MCF 10A (cell line): ENCODE results near the gene TNFRSF18. TPM values are rescaled to one million over a fixed set of nuclear protein-coding genes. Genes with fewer than 3 reads are reported as not detected.
A peak's percentile ranks its signal among the peaks of the same experiment; 100 is the strongest.

Experiments used
- BruUV-seq: library from RNA; stranded (reverse); fragments of 400-500 nt; replicated peaks from 2 replicates; lab custom pipeline; 2021; lab: Mats Ljungman, UMichigan
- CTCF ChIA-PET: fragments of 300-600 bp; sonication (Branson Sonifier 250); formaldehyde crosslinking; extraction: SDS; loops from one replicate; lab custom pipeline; 2021; ENCODE audit warnings: antibody characterized with exemption, inconsistent platforms; lab: Yijun Ruan, JAX
- POLR2A ChIA-PET: fragments of 300-600, 350-650 bp; sonication (Branson Sonifier 250); formaldehyde crosslinking; extraction: SDS; loops from one replicate; lab custom pipeline; 2020; ENCODE audit warnings: antibody characterized with exemption, inconsistent platforms; lab: Yijun Ruan, JAX
- DNase-seq: peaks from one replicate; pipeline ENCODE4 v3.0.0-alpha.2; 2018; ENCODE audit not compliant: unreplicated experiment
- H3K27ac Mint-ChIP-seq: one replicate; pipeline ENCODE4 v1.8.0; 2022; ENCODE audit warnings: mild to moderate bottlenecking, low read depth, mixed read lengths; ENCODE audit not compliant: unreplicated experiment
- H3K27me3 Mint-ChIP-seq: one replicate; pipeline ENCODE4 v1.8.0; 2022; ENCODE audit warnings: mixed read lengths; ENCODE audit not compliant: insufficient read depth, unreplicated experiment
- H3K36me3 Mint-ChIP-seq: one replicate; pipeline ENCODE4 v1.8.0; 2022; ENCODE audit warnings: mild to moderate bottlenecking, moderate library complexity, mixed read lengths; ENCODE audit not compliant: insufficient read depth, unreplicated experiment
- H3K4me1 Mint-ChIP-seq: one replicate; pipeline ENCODE4 v1.8.0; 2022; ENCODE audit warnings: mixed read lengths; ENCODE audit not compliant: insufficient read depth, unreplicated experiment
- H3K4me3 Mint-ChIP-seq: one replicate; pipeline ENCODE4 v1.8.0; 2022; ENCODE audit warnings: mild to moderate bottlenecking, moderate library complexity, mixed read lengths; ENCODE audit not compliant: unreplicated experiment
- H3K9me3 Mint-ChIP-seq: one replicate; pipeline ENCODE4 v1.8.0; 2022; ENCODE audit warnings: mixed read lengths; ENCODE audit not compliant: unreplicated experiment
- intact Hi-C: fragments of 100-400 bp; cut with micrococcal nuclease; formaldehyde crosslinking; loops from 2 replicates; pipeline ENCODE4 v1.14.1; 2022
- total RNA-seq: library from RNA; stranded (reverse); gene quantifications from 2 replicates; pipeline ENCODE4 v1.2.3, GENCODE V29; 2022
- TF ChIP-seq, protein P1 (sequence below): fragments of 200-600 bp; IDR thresholded peaks from one replicate; pipeline ENCODE4 v1.8.0; 2022; ENCODE audit warnings: antibody characterized with exemption, mild to moderate bottlenecking; ENCODE audit not compliant: unreplicated experiment

TNFRSF18 gene
- total RNA-seq, 1 experiment from 2014 or later, result not detected

DNA sequence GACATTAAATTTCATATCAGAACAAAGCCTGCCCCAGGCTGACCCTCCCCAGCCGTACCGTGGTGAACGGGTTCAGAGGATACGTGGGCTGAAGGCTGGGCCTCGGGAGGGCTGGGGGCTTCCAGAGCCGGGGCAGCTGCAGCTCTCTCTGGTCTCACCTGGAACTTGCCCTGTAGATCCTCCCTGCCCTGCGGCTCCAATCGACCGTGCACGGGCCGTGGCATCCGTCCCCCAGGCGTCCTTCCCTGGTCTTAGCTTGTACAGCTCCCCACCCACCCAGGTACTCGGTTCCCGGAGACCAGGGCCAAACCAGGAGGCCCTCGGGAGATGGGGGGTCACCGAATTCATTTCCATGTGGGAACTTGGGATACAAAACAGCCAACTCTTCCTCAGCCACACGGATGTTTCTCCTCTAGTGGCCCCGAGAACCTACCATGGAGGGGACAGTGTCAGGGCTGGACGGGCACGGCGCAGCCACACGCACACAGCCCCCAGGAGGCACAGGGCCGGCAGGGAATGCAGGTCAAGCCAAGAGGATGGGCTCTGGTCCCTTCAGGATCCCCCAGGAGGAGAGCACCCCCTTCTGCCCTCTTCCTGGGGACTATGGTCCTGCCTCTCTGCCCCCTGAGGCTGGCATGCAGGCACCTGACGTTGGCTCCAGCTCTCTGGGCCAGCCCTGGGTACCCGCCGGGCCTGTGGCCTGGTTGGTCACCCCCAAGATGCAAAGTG lies 28.8 kb upstream of the TNFRSF18 start:
- Mint-ChIP-seq H3K4me3 (no peak overlapping the region), H3K9me3 (no peaks in the 10 kb centered on the region), H3K27me3 (no peaks in the 10 kb centered on the region), H3K27ac (no peak overlapping the region), H3K4me1 (no peaks in the 10 kb centered on the region), H3K36me3 (peaks cover 10% of the 10 kb centered on the region)
- CTCF ChIA-PET, result no interaction called here
- no peak for DNase-seq
- intact Hi-C loops, result no loop called here
- TF ChIP-seq, protein P1, sequence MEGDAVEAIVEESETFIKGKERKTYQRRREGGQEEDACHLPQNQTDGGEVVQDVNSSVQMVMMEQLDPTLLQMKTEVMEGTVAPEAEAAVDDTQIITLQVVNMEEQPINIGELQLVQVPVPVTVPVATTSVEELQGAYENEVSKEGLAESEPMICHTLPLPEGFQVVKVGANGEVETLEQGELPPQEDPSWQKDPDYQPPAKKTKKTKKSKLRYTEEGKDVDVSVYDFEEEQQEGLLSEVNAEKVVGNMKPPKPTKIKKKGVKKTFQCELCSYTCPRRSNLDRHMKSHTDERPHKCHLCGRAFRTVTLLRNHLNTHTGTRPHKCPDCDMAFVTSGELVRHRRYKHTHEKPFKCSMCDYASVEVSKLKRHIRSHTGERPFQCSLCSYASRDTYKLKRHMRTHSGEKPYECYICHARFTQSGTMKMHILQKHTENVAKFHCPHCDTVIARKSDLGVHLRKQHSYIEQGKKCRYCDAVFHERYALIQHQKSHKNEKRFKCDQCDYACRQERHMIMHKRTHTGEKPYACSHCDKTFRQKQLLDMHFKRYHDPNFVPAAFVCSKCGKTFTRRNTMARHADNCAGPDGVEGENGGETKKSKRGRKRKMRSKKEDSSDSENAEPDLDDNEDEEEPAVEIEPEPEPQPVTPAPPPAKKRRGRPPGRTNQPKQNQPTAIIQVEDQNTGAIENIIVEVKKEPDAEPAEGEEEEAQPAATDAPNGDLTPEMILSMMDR, result no peak
- POLR2A ChIA-PET, result no interaction called here
- BruUV-seq, result no TSS peak

DNA sequence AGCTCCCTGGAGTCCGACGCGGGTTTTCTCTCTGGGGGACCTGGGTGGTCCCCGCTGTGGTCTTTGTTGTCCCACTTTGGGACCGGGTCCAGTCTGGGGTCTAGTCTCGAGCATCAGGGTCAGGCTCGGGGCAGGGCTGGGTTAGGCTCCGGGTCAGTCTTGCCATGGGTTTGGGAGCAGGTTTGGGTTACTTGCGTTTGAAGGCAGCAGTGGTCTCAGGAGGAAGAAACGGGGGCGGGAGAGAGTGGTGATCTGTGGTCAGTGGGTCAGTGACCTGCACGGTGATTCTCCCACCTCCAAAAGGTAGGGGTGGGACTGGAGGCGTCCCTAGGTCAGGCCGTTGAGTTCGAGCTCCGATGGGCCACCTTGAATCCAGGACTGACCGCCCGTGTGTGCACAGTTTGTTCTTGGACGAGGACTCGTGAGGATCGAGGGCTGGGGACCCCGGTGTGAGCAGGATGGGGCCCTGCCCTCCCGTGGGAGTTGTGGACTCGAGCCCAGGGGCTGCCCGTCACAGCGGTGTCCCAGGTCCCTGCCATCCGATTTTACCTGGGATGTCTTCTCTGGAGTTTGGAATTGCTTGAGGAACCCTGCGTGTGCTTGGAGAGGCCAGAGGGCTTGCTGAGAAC lies 27.9 kb upstream of the TNFRSF18 start:
- peaks cover 10% of the 10 kb centered on the region for H3K36me3 Mint-ChIP-seq
- ChIA-PET POLR2A (no interaction called here), CTCF (no interaction called here)
- intact Hi-C loops, result loop anchor here (5.0 kb wide), 1 partner anchor 58 kb away; no protein-coding TSS in a partner anchor
- H3K27ac Mint-ChIP-seq, result no peak overlapping the region
- no peaks in the 10 kb centered on the region for H3K27me3 Mint-ChIP-seq
- no peaks in the 10 kb centered on the region for H3K9me3 Mint-ChIP-seq
- H3K4me1 Mint-ChIP-seq, result peaks cover 7% of the 10 kb centered on the region
- TF ChIP-seq, protein P1, result no peak
- BruUV-seq, result no TSS peak
- no peak for DNase-seq
- peak overlapping the region; percentile 68 for H3K4me3 Mint-ChIP-seq

DNA sequence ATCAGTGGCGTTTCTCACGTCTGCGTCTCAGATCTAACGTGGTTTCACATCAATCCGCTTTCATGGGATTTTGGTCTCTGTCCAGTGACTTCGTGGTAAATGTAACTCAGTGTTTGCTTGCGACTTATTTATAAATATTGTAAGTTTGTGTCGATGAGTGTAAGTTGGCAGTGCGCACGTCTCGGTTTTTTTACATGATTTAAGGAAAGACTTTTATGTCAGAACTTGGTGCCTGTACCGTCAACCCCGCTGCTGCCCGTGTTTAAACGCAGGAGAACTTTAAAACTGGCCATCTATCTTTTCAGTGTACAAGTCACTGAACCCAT lies 27.1 kb upstream of the TNFRSF18 start:
- no peaks in the 10 kb centered on the region for H3K27me3 Mint-ChIP-seq
- TF ChIP-seq, protein P1, result no peak
- intact Hi-C loops, result loop anchor here (5.0 kb wide), 1 partner anchor 59 kb away; no protein-coding TSS in a partner anchor
- peaks cover 10% of the 10 kb centered on the region for H3K36me3 Mint-ChIP-seq
- peaks cover 8% of the 10 kb centered on the region for H3K4me1 Mint-ChIP-seq
- ChIA-PET CTCF (no interaction called here), POLR2A (no interaction called here)
- H3K4me3 Mint-ChIP-seq, result peak overlapping the region; percentile 68
- BruUV-seq, result no TSS peak
- H3K9me3 Mint-ChIP-seq, result no peaks in the 10 kb centered on the region
- DNase-seq, result no peak
- no peak overlapping the region for H3K27ac Mint-ChIP-seq

DNA sequence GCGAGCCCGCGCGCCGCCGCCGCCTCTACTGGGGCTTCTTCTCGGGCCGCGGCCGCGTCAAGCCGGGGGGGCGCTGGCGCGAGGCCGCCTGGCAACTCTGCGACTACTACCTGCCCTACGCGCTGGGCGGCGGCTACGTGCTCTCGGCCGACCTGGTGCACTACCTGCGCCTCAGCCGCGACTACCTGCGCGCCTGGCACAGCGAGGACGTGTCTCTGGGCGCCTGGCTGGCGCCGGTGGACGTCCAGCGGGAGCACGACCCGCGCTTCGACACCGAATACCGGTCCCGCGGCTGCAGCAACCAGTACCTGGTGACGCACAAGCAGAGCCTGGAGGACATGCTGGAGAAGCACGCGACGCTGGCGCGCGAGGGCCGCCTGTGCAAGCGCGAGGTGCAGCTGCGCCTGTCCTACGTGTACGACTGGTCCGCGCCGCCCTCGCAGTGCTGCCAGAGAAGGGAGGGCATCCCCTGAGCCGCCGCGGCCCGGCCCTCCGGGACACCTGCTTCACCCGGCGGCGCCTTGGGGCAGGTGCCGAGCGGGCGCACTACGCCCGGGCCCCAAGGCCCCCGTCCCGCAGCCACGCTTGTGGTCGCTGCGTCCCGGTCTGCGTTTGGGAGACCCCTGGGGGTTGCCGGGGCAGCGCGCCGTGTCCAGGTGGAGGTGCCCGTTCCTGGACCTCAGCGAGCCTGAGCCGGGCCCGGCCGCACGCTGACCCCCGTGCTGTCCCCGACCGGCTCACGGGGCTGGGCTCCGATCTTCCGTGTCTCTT lies 26.6 kb upstream of the TNFRSF18 start:
- Mint-ChIP-seq H3K27ac (no peak overlapping the region), H3K27me3 (no peaks in the 10 kb centered on the region), H3K36me3 (peaks cover 10% of the 10 kb centered on the region), H3K4me1 (peaks cover 8% of the 10 kb centered on the region), H3K4me3 (peak overlapping the region; percentile 68), H3K9me3 (no peaks in the 10 kb centered on the region)
- intact Hi-C loops, result loop anchor here (5.0 kb wide), 1 partner anchor 59 kb away; no protein-coding TSS in a partner anchor
- CTCF ChIA-PET, result interaction anchor here (0.8 to 1.1 kb wide), 2 partner anchors 59 to 113 kb away, joined by 3 read pairs; no protein-coding TSS in a partner anchor
- no peak for DNase-seq
- TF ChIP-seq, protein P1, result no peak
- BruUV-seq, result no TSS peak
- POLR2A ChIA-PET, result interaction anchor here (1.1 kb wide), 1 partner anchor 47 kb away, joined by 3 read pairs; the partner anchor contains the start of gene SCNN1D
